Fibroblast of lung (primary cell): ENCODE measurements around the gene CLIC5. TPM values are rescaled to one million over a fixed set of nuclear protein-coding genes. Genes with fewer than 3 reads are reported as not detected.
"Not testable (repeated sequence)": the region's sequence is repeated elsewhere in the genome, so short reads cannot be mapped to it uniquely, and the experiment has no call there.

Source experiments
- DNase-seq, 2 donors: peaks; one replicate each; pipeline versions ENCODE4 v3.0.0 to v3.0.0-alpha.2; 2010; ENCODE audit warnings: low read depth in 2 of 2
- H2AFZ ChIP-seq: 2 replicates; pipeline ENCODE4 v1.5.1; 2012; ENCODE audit warnings: low read length, control low read depth, inconsistent platforms
- H3K27ac ChIP-seq: 2 replicates; pipeline ENCODE4 v1.5.1; 2011; ENCODE audit warnings: low read length, control low read depth; ENCODE audit not compliant: insufficient read depth
- H3K27me3 ChIP-seq: 2 replicates; pipeline ENCODE4 v1.5.1; 2011; ENCODE audit warnings: mild to moderate bottlenecking, low read length; ENCODE audit not compliant: control insufficient read depth, insufficient read depth
- H3K36me3 ChIP-seq: 2 replicates; pipeline ENCODE4 v1.5.1; 2011; ENCODE audit warnings: low read length; ENCODE audit not compliant: control insufficient read depth, insufficient read depth
- H3K4me1 ChIP-seq: 2 replicates; pipeline ENCODE4 v1.5.1; 2011; ENCODE audit warnings: low read length; ENCODE audit not compliant: control insufficient read depth, insufficient read depth; ENCODE audit errors: extremely low read depth
- H3K4me2 ChIP-seq: 2 replicates; pipeline ENCODE4 v1.5.1; 2011; ENCODE audit warnings: low read length, control low read depth; ENCODE audit not compliant: insufficient read depth; ENCODE audit errors: extremely low read depth
- H3K4me3 ChIP-seq, 4 experiments: fragments of 200-600 bp in 1 of 4; sonication (generic) in 1 of 4; replicated peaks in 1 of 4; 2 replicates each; pipeline ENCODE4 v1.5.1; 2011 to 2016; ENCODE audit warnings: low read length in 4 of 4, low read depth in 3 of 4, mild to moderate bottlenecking in 3 of 4, control low read depth in 2 of 4, inconsistent platforms in 1 of 4, mixed read lengths in 1 of 4; ENCODE audit not compliant: insufficient read depth in 1 of 4; ENCODE audit errors: control extremely low read depth in 1 of 4
- H3K79me2 ChIP-seq: 2 replicates; pipeline ENCODE4 v1.5.1; 2012; ENCODE audit warnings: mild to moderate bottlenecking, low read length, inconsistent platforms; ENCODE audit not compliant: control insufficient read depth, insufficient read depth
- H3K9ac ChIP-seq: 2 replicates; pipeline ENCODE4 v1.5.1; 2011; ENCODE audit warnings: mild to moderate bottlenecking, low read length, control low read depth; ENCODE audit not compliant: insufficient read depth
- H3K9me3 ChIP-seq: 2 replicates; pipeline ENCODE4 v1.5.1; 2012; ENCODE audit warnings: low read depth, low read length; ENCODE audit not compliant: control insufficient read depth, insufficient read depth
- H4K20me1 ChIP-seq: 2 replicates; pipeline ENCODE4 v1.5.1; 2011; ENCODE audit warnings: low read length; ENCODE audit not compliant: control insufficient read depth, insufficient read depth; ENCODE audit errors: extremely low read depth
- CTCF ChIP-seq, 2 donors: IDR thresholded peaks in 1 of 2; conservative IDR thresholded peaks in 1 of 2; 1 replicate in 1 of 2; 2 replicates in 1 of 2; pipeline ENCODE4 v1.5.1; 2011 to 2012; ENCODE audit warnings: low read length in 2 of 2, control low read depth in 1 of 2, inconsistent platforms in 1 of 2, low read depth in 1 of 2, mild to moderate bottlenecking in 1 of 2
- EZH2 ChIP-seq: IDR thresholded peaks from 2 replicates; pipeline ENCODE4 v1.5.1; 2012; ENCODE audit warnings: low read length, control low read depth, mild to moderate bottlenecking; ENCODE audit errors: missing control alignments
- polyA plus RNA-seq, 2 donors: library from polyadenylated mRNA; depleted of rRNA in 1 of 2; stranded (reverse) in 1 of 2; unstranded in 1 of 2; fragments of >200 nt; gene quantifications; 2 replicates each; pipeline ENCODE4 v1.2.1, GENCODE V29; 2011 to 2012; ENCODE audit warnings: missing spikeins in 1 of 2
- total RNA-seq: library from RNA; depleted of rRNA; stranded (reverse); fragments of >200 nt; gene quantifications from 2 replicates; pipeline ENCODE4 v1.2.1, GENCODE V29; 2014

CLIC5 gene
- total and polyA plus RNA-seq, 2 donors (not counting 1 experiment from before 2014, with no cell fraction given), result 0.03 TPM; not detected in 1

- Histone ChIP-seq H4K20me1 (no peaks in the 10 kb centered on the region), H3K4me1 (no peaks in the 10 kb centered on the region), H3K79me2 (no peaks in the 10 kb centered on the region), H3K9ac (no peak overlapping the region), H3K4me2 (no peak overlapping the region), H3K36me3 (no peaks in the 10 kb centered on the region), H3K27ac (no peak overlapping the region), H3K9me3 (no peaks in the 10 kb centered on the region), H2AFZ (no peak overlapping the region), H3K27me3 (peaks cover 4% of the 10 kb centered on the region), H3K4me3 (no peak overlapping the region)
- no peak for TF ChIP-seq CTCF (conservative IDR thresholded peaks at IDR 0.05 in 1 of 2, IDR thresholded peaks at IDR 0.05 in 1 of 2; ENCODE audit: low read depth in 1 of 2, low read length in 2 of 2)
- no peak for TF ChIP-seq EZH2
- DNase-seq, result peak in 1 of 2 donors; percentile 15
Observed at GRCh38 chr6:45929421-45930361, 86.0 kb downstream of the CLIC5 start.

- Histone ChIP-seq H4K20me1 (no peaks in the 10 kb centered on the region), H3K36me3 (no peaks in the 10 kb centered on the region), H3K27me3 (peaks cover 1% of the 10 kb centered on the region), H3K79me2 (no peaks in the 10 kb centered on the region), H3K4me1 (peaks cover under 1% of the 10 kb centered on the region), H3K9ac (no peak overlapping the region), H3K4me2 (no peak overlapping the region), H3K4me3 (no peak overlapping the region), H3K9me3 (no peaks in the 10 kb centered on the region), H3K27ac (no peak overlapping the region), H2AFZ (no peak overlapping the region)
- no peak for DNase-seq
- TF ChIP-seq EZH2 (no peak), CTCF (conservative IDR thresholded peaks at IDR 0.05 in 1 of 2, IDR thresholded peaks at IDR 0.05 in 1 of 2; ENCODE audit: low read depth in 1 of 2, low read length in 2 of 2) (no peak)
Observed at GRCh38 chr6:45928721-45929305, 86.8 kb downstream of the CLIC5 start.

GRCh38 chr6:45927421-45928320, 88.0 kb downstream of the CLIC5 start:
- no peaks in the 10 kb centered on the region for H3K9me3 ChIP-seq
- no peak overlapping the region for H2AFZ ChIP-seq
- no peaks in the 10 kb centered on the region for H3K79me2 ChIP-seq
- no peak for DNase-seq
- no peaks in the 10 kb centered on the region for H3K36me3 ChIP-seq
- TF ChIP-seq CTCF (conservative IDR thresholded peaks at IDR 0.05 in 1 of 2, IDR thresholded peaks at IDR 0.05 in 1 of 2; ENCODE audit: low read depth in 1 of 2, low read length in 2 of 2) (no peak), EZH2 (no peak)
- H3K4me3 ChIP-seq, result no peak overlapping the region
- no peaks in the 10 kb centered on the region for H3K27me3 ChIP-seq
- H3K9ac ChIP-seq, result no peak overlapping the region
- H3K27ac ChIP-seq, result no peak overlapping the region
- no peaks in the 10 kb centered on the region for H4K20me1 ChIP-seq
- peaks cover 2% of the 10 kb centered on the region for H3K4me1 ChIP-seq
- H3K4me2 ChIP-seq, result no peak overlapping the region

GRCh38 chr6:45926423-45926822, 89.2 kb downstream of the CLIC5 start:
- H4K20me1 ChIP-seq, H3K79me2 ChIP-seq, H3K4me2 ChIP-seq, H3K9me3 ChIP-seq, H3K27me3 ChIP-seq, H3K9ac ChIP-seq, DNase-seq, H3K4me3 ChIP-seq, H3K27ac ChIP-seq, H2AFZ ChIP-seq, H3K36me3 ChIP-seq, H3K4me1 ChIP-seq: not testable (repeated sequence)
